ENCODE measurements around the gene CDK19.

GRCh38 chr6:110574817-110575216 is 240.5 kb downstream of the CDK19 start:
- no peak for TF ChIP-seq GLIS3 (CRISPR knock-in tag; IDR thresholded peaks at IDR 0.05)
- TF ChIP-seq PATZ1 (CRISPR knock-in tag; IDR thresholded peaks at IDR 0.05; ENCODE audit: borderline replicate concordance) = no peak
- no peak for TF ChIP-seq ESRRG (CRISPR knock-in tag; IDR thresholded peaks at IDR 0.05)
- no peak for TF ChIP-seq CREB5 (CRISPR knock-in tag; IDR thresholded peaks at IDR 0.05; ENCODE audit: low read depth)
- TF ChIP-seq ZFP3 (CRISPR knock-in tag; IDR thresholded peaks at IDR 0.05) = no peak
- TF ChIP-seq ZFP30 (CRISPR knock-in tag; IDR thresholded peaks at IDR 0.05) = no peak
- no peak for TF ChIP-seq PPARA (CRISPR knock-in tag; IDR thresholded peaks at IDR 0.05; ENCODE audit: borderline replicate concordance)
- TF ChIP-seq RARB (CRISPR knock-in tag; IDR thresholded peaks at IDR 0.05) = no peak
- no peak for TF ChIP-seq SNAI2 (CRISPR knock-in tag; IDR thresholded peaks at IDR 0.05)
- TF ChIP-seq CSDC2 (CRISPR knock-in tag; IDR thresholded peaks at IDR 0.05) = no peak
